GM12873 (cell line): ENCODE results near the gene YWHAE.

Experiments
- CTCF ChIP-seq: IDR thresholded peaks from 2 replicates; pipeline ENCODE4 v1.5.1; 2012; ENCODE audit warnings: low read depth, mild to moderate bottlenecking, moderate library complexity, low read length, control low read depth; ENCODE audit not compliant: insufficient read depth; ENCODE audit errors: missing control alignments

Gene YWHAE

DNA sequence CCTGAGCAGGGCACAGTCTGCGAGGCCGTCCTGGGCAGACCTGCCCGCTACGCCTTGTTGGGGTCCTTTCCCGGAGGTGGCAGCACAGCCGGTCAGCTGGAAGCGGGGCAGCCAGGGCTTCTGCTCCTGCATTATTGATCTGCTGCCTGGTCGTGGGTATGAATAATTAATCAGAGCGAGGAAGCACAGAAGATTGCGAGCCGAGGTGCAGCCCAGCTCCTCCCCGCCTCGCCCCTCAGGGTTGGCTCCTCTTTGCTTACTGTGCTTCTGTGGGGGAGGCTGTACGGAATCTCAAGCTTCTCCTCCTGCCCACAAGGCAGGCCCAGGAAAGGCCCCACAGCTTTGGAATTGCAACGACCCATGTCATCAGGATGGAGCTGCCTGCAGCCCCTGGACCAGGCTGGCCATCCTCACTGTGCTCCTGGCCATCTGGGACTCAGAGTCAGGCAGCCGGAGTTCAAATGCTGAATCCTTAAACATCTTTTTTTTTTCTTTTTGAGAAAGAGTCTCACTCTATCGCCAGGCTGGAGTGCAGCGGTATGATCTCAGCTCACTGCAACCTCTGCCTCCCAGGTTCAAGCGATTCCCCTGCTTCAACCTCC lies 95.0 kb downstream of the YWHAE start:
- no peak for TF ChIP-seq CTCF

DNA sequence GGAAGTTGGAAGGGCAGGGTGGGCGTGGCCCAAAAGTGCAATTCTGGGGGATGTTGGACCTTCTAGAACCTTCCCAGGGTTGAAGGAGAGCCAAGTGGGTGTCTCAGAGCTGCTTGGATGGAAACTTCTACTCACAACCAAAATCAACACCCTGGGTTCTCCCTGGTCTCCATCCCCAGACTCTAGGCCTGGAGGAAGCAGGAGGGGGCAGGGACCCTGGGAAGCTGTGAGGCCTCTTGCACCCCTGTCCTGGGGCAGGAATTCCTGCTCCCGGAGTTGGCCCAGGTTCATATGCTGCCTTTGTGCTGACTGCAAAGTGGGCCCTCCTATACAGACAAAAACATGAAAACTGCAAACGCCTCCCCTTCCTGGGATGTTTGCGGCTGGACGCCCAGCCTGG lies 95.5 kb downstream of the YWHAE start:
- no peak for TF ChIP-seq CTCF

DNA sequence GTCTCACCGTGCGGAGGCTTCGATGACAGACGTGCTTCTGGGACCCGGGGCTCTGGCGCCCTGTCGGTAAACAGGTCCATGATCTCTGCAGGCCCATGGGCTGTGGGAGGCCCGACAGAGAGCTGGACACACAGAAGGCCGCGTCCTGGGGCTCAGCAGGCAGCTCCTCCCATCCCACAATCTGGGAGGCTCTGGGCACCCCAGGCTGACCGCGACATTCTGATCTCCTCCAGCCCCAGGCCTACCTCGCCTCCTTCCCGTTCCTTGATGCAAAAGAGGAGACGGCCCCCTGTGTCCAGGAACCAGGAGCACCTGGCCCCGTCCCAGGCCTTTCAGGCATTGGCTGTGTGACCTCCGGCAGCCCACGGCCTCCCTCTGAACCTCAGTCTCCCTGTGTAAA lies 97.3 kb downstream of the YWHAE start:
- no peak for TF ChIP-seq CTCF

DNA sequence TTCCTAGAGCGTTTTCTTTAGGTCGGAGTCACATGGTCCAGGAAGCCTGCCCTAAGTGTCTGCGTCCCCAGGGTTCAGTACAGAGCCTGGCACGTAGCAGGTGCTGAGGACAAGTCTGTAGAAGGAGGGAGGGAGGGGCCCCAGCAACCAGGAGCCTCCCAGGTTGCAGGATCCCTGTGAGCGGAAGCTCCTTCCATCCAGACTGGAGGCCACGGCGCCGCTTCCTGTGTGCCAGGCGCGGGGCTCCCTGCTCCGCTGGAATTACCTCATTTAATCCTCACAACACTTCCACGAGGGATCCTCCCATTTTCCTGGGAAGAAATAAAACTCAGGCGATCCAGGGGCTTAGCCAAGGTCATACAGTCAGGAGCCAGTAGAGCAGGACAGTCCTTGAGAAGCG lies 98.5 kb downstream of the YWHAE start:
- TF ChIP-seq CTCF, result no peak

- no peak for TF ChIP-seq CTCF
Measured at GRCh38 chr17:1300371-1300905, 99.6 kb downstream of the YWHAE start.

- TF ChIP-seq CTCF, result no peak
Measured at GRCh38 chr17:1299552-1300370, 100.3 kb downstream of the YWHAE start.

- no peak for TF ChIP-seq CTCF
Measured at GRCh38 chr17:1298606-1299005, 101.4 kb downstream of the YWHAE start.
